GM20431 (cell line): ENCODE measurements around the gene BMP4.
"Not testable (repeated sequence)": the region's sequence is repeated elsewhere in the genome, so short reads cannot be mapped to it uniquely, and the experiment has no call there.

Experiments
- in situ Hi-C: fragments of 300-500 bp; cut with MseI, MboI; formaldehyde crosslinking; loops from one replicate; pipeline ENCODE4 v1.15.0; 2020; ENCODE audit warnings: low sequenced_read_pairs; ENCODE audit not compliant: unreplicated experiment

The BMP4 gene

DNA sequence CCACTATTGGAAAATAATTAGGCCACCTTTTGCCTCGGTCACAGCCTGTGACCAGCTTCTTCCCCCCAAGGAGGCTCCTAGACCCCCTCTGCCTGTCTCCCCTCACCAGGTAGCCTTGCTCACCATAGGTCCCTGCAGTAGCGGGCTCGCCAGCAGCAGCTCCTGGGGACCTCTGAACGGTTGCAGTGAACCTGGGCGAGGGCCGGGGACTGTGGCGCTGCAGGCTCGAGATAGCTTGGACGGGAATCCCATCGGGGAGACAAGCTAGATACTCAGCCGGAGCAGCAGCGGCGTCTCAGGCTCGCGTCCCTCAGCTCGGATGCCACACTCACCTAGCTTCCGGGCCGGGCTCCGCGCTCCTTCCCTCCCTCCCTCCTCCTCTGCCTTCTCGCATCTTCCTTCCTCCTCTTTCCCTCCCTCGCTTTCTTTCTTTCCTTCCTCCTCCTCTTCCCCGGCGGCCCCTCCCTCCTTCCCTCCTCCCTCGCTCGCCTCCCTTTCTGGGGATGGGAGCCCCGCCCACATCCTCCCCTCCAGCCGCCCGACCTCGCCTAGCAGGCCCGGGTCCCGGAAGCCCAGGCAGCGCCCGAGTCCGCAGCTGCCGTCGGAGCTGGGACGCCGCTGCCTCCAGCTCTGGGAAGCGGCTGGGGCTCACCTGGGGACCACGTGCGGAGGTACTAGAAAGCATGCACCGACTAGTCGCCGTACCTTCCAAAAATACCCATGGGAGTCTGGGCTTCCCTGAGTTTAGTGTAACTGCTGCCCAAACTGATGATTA, at the start of gene BMP4:
TSS of gene BMP4 (minus strand) at position 399 of the 775 bp plus-strand sequence. CDS start 4,603 bp downstream, outside the sequence.
- in situ Hi-C loops, result no loop called here

DNA sequence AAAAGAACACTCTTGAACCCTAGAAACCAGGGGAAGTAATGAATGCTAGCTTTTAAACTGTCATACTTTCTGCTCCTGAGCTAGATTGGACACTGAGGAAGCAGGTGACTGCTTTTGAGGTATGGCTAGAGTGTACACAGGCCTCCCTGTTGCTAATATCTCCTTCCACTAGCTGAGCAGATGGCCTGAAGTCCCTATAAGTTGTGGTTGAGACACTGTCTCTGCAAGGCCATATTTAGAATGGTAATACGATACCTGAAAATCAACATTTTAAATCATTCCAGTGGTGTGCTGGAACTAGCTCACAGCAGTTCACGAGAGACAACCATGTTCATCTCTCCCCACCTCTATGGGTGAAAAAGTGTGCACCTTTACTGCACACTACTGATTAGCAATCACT, 46.4 kb upstream of the BMP4 start:
- in situ Hi-C loops, result no loop called here

DNA sequence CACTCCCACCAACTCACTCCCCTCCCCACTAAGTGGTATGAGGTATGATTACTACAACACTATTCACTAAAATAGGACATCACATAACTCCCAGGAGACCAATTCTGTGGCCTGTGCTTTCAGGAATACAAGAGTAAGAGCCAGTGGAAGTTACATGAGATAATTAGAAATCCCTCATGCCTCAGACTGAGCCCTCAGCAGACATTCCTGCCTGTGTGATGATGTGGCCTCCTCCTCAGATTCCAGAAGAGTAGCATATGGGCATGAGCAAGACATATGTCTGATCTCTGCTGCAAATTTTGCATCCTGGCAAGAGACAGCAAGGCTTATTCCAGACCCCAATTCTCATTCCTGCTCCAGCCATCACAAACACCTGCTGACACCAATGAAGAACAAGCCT, 46.0 kb upstream of the BMP4 start:
- in situ Hi-C loops, result no loop called here

DNA sequence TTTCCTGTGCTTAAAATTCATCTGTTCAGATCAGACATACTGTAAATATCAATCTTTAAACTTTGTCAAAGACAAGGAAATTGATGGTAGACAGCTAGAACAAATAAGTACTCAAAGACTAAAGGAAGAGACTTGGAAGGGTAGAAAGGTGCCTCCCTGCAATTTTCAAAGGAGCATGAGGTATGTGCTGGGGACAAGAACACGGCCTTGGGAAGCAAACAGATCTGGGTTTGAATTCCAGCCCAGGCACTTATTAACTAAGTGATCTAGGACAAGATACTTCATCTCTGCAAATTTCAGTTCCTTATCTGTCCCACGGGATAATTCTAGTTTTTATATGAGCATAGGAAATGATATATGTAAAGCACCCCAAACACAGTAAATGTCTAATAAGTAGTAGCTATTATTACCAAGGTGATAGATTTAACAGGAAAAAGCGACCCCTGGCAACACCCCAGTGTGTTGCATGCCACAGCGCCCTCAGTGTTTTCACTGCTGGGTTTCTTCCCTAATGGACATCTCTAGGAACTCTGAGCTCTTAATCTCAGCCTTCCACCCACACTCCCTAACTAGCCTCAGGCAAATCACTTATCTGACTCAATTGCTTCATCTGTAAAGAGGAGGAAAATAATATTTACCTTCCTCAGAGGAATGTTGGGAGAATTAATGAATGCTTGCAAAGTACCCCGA, 44.7 kb upstream of the BMP4 start:
- in situ Hi-C loops, result no loop called here

DNA sequence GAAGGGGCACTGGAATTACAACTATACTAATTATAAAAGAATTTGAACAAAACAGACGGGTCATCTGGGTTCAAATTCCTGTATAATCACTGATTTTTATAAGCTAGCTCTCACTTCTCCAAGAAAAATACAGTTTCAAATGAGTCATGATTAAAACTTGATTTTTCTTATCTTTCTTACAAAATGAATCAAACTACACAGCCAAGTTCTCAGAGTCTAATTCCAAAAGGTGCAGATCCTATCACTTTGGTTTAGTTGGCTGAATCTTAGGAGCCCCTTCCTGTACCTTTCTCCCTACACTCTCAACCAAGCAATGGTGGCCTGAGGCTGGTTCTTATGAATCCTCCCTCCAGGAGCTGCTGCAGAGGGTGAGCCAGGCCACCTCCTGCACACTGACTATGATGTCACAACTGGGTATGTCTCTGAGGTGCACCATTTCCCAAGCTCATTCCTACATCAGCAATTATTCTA, 43.8 kb upstream of the BMP4 start:
- in situ Hi-C loops, result no loop called here

DNA sequence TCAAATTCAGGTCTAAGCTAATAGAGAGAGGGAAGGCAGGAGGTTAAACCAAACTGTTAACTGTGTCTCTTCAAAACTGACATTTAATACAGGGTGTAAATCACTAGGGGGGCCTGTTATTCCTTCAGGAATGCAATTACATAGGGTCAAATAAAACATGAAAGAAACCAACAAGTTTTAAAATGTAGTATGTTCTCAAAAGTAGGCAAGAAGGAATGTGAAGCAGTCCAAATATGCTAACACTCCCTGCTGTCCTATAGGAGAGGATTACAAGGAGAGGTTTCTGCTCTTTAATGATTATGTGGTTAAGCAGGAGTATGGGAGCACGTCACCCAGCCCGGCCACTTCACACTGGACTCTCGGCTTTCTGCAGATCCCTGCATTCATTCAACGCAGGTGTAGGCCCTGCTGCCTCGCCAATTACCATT, 42.5 kb upstream of the BMP4 start:
- in situ Hi-C loops, result no loop called here

DNA sequence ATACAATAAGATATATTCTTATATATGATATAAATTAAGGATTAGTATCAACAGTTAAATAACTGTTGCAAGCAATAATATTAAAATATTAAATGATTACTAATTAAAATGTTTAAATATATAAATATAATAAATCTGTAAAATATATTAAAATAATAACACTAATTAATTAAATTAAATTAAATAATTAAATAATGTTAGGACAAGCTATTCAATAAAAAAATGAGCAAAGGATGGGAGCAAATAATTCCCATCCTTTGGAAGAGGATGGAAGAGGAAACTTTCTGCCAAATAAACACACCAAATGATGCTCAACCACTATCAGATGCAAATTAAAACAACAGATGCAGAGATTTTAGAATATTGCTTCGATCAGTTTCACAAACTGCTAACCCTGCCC, 39.4 kb upstream of the BMP4 start:
- in situ Hi-C loops, result no loop called here

DNA sequence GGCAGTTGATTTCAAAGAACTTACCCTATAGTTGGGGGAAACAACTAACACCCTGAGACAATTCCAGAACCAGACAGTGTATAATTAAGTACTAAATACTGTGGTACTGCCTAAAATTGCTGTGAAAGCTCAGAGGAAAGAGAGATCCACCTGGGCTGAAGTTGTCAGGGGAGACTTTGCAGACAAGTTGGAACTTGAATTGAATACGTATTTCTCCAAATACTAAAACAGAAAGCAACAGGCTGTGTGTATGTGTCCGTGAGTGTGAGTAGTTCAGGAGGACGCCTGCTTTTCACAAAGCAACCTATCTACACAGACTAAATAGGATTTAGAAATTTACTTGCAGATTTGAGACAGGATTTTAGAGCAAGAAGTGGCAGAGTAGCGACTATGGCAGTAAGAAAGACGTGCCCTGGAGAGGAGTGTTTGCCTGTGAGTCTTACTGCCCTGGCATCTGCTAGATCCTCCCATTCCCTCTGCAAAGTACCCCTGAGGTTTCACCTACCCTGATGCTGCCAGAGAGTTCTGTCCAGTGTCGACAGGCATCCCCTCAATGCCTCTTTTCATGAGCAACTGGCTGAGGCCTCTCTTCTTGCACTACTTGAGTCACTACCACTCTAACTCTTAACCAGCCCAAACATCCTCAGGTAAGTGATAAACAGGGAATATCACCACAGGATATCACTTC, 37.4 kb upstream of the BMP4 start:
- in situ Hi-C loops, result no loop called here

DNA sequence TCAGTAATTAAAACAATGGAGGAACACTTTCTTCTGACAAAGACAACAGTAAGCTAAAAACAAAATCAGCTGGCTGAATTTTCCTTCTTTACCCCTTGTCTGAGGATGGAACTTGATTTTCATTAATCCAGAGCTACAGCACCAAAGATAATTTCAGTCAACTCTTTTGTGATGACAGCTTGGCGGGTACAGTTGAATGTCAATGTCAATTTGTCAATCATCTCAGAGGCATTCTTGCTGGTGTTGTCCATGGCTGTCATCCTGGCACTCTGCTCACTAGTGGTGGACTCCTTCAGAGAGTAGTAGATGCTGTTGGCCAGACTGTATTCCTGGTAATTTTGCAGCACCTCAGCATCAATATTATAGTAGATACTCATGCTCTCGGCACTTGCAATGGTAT, 34.4 kb upstream of the BMP4 start:
- in situ Hi-C loops, result no loop called here

DNA sequence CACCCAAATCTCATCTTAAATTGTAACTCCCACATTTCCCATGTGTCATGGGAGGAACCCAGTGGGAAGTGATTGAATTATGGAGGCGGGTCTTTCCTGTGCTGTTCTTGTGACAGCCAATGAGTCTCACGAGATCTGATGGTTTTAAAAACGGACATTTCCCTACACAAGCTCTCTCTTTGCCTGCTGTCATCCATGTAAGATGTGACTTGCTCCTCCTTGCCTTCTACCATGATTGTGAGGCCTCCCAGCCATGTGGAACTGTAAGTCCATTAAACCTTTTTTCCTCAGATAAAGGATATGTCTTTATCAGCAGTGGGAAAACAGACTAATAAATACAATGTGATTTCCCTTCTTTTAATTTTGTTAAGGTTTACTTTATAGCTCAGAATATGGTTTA, 30.1 kb upstream of the BMP4 start:
- in situ Hi-C loops, result not testable (repeated sequence)

DNA sequence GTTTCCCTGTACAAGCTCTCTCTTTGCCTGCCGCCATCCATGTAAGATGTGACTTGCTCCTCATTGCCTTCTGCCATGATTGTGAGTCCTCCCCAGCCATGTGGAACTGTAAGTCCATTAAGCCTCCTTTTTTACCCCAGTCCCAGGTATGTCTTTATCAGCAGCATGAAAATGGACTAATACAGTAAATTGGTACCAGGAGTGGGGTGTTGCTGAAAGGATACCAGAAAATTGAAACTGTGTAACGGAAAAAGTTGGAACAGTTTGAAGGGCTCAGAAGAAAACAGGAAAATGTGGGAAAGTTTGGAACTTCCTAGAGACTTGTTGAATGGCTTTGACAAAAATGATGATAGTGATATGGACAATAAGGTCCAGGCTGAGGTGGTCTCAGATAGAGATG, 28.3 kb upstream of the BMP4 start:
- in situ Hi-C loops, result not testable (repeated sequence)

DNA sequence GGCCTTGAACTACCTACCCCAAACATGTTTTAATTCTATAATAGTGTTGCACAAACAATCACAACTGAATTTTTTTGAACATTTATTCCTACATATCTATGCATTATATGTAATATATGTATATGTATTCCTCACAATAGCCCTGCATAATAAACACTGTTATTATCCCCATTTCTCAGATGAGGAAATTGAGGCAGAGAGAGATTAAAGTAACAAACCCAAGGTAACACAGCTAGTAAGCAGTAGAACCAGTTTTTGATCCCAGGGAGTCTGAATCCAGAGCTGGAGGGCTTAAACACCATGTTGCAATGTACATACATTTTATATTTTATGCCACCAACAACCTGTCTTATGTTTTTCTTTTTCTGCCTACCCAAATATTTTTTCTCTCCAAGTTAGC, 26.5 kb upstream of the BMP4 start:
- in situ Hi-C loops, result no loop called here

DNA sequence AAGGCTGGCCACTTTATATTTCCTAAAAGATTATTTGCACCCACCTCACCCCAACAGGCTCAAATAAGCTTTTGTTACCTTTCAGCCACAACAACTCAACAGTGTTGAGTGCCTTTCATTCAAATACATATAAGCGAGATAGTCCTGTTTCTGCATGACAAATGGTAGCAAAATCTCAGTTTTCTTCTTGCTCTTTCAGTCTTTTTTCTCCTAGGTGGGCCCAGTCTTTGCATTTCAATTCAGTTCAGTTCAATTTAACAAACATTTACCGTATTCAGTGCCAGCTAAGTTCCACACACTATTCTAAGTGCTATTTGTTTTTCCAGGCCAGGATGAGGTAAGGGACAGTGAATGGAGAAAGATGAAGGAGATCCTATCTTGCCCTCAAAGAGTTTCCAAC, 25.9 kb upstream of the BMP4 start:
- in situ Hi-C loops, result no loop called here

DNA sequence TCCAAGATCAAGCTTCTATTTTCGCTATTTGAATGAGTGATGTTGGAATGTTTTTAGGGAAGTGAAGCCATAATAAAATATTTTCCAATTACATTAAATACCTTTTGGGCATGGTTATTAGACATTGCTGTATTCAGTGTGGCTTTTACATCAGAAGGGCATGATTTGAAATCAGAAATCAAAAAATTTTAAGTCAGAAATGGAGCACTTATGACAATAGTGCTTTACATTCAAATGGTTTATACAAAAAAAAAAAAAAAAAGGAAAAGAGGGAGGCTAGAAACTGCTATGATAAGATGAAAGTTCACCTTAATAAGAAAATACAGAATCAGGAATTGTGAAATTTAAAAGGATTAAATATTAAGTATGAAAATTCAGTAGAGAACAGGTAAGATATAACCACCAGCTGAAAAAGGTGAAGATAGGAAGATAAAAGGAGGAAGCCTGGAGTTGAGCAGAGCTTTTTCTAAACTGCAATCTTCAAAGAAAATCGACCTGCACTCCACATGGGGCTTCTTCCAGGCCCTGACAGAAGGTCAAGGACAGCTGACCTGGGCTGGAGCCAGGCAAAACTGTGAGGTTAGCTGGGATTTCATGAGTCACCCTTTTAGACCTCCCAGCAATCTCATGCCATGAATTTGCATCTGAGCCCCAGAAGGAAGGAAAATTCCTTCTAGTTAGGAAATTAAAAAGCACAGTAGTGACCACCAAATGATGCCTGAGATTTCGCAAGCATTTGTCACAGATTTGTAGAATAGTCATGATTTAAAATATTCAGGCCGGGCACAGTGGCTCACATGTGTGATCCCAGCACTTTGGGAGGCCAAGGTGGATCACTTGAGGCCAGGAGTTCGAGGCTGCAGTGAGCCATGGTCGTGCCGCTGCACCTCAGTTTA, 23.4 kb upstream of the BMP4 start:
- in situ Hi-C loops, result no loop called here

DNA sequence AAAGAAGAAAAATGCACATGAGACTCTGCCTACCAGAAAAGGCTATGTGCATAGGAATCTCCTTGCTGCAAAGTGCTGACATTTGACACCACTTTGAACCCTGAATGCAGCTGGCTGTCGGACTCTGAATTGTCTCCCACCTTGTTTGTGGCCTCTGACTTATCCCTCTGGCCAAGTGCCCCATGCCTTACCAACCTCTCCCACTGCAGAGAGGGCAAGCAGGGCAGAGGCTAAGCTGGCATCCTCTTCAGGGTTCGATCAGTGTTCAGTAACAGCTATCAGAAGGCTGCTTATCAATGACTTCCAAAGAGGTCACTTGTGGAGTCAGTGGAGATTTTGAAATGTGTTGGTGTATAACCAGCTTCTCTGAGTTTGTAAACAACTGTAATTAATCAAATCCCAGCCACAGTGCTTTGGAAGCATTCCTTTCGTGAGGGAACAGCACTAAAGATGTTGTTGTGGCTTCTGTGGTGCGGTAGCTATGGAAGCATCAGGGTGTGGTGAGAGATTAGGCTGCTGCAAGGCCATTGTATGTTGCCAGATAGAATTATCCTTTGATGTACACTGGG, 22.6 kb upstream of the BMP4 start:
- in situ Hi-C loops, result no loop called here

DNA sequence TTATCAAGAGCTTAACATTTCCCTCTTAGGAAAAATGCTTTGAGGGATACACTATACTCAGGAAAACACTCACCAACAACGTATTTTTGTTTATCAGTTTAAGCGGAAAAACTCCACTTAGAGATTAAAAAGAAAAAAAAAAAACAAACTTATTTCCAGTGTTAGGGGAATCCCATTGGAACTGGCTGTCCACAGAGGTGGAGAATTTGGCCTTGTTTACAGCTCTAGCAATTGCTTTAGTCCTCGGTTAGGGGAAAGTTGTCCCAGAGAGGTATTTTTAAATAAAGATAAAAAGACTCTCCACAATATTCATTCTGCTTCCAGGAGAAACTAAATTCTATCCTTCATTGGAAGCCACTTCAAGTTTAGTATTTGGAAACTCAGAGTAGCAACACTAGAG, 21.6 kb upstream of the BMP4 start:
- in situ Hi-C loops, result no loop called here

DNA sequence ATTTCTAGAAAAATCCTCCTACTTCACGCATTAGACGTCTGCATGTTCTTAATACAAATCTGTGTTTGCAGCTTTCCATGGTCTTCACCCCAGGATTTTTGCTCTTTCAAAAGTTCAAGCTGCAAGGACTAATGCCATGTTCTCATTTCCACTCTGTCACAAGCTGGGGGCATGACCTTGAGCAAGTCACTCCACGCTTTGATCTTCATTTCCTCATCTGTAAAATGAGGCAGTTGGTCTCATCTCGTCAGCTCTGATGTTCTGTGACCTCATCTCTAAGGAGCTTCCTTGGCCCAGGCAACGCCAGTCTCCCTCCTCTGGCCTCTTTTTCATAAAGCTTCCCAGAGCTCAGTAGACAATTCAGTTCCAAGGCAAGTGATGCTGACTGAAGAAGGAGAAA, 18.8 kb upstream of the BMP4 start:
- in situ Hi-C loops, result no loop called here

DNA sequence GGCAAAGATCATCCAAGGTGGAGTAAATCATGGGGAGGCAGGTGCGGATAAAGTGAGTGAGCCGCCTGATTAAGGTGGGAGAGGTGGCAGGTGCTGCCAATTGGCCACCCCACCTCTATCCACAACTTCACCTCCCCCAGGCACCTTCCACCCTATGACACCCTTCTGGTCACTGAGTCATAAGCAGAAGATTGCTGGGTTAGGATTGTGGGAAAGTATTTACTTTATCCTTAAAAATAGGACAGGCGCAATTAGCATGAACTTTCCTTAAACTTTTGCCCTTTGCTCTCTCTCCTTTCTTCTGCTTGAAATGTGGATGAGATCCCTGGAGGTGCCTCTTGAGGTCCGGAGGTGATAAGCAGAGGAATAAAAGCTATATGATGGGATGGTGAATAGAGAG, 14.9 kb upstream of the BMP4 start:
- in situ Hi-C loops, result no loop called here

DNA sequence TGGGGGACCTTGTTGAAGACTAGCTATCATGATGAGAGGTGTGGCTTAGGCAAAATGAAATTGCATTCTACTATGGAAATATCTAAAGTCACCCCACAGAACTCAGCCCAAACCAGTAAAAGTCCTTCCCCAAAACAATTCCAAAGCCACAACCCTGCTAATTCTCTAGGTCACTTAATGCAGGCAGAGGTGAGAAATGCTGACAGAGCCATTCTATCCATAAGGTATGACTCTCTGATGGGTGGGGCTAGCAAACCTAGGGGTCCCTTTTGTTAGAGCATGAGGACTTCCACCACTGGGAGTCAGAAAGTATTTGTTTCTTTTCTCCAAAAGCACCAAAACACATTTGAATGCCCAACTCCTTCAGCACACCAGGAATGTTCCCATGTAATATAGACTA, 12.7 kb upstream of the BMP4 start:
- in situ Hi-C loops, result no loop called here

DNA sequence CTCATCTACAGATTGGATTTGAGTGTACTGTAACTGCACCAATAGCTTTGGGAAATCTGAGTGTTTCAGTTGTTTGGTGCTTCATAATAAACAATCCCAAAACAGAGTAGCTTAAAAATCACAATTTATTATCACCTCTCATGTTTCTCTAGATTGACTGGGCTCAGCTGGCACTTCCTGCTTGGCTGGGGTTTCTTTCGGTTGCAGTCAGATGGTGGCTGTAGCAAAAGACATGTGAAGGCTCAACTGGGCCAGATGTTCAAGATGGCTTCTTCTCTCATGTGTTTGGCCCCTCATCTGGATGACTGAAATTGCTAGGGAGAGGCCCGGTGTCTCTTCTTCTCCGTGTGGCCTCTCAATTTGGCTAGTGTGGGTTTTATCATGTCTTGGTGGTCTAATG, 12.1 kb upstream of the BMP4 start:
- in situ Hi-C loops, result no loop called here
